Panc1 (cell line): ENCODE results near the gene CTDSP1. TPM values are rescaled to one million over a fixed set of nuclear protein-coding genes. Genes with fewer than 3 reads are reported as not detected.

Source experiments
- ATAC-seq: fragments of 200-7000 bp; cut with Tn5 transposase; 2 replicates; pipeline ENCODE4 v1.9.1; 2020; ENCODE audit warnings: mild to moderate bottlenecking, moderate library complexity
- BruUV-seq: library from RNA; stranded (reverse); fragments of 400-500 nt; replicated peaks from 2 replicates; lab custom pipeline; 2021; lab: Mats Ljungman, UMichigan
- CTCF ChIA-PET: fragments of 300-600 bp; sonication (Branson Sonifier 250); formaldehyde crosslinking; loops from one replicate; lab custom pipeline; 2022; ENCODE audit warnings: antibody characterized with exemption; lab: Charles Lee
- POLR2A ChIA-PET: fragments of 300-600 bp; sonication (Branson Sonifier 250); formaldehyde crosslinking; loops from one replicate; lab custom pipeline; 2022; ENCODE audit warnings: antibody characterized with exemption; lab: Charles Lee
- DNase-seq: peaks from one replicate; pipeline ENCODE4 v3.0.0-alpha.2; 2010; ENCODE audit warnings: low read depth, low spot score
- H3K27ac ChIP-seq: 2 replicates; pipeline ENCODE4 v1.5.1; 2011; ENCODE audit warnings: mild to moderate bottlenecking, low read length, inconsistent platforms
- H3K27me3 ChIP-seq: fragments of 200-500 bp; sonication (Bioruptor generic); 2 replicates; pipeline ENCODE4 v1.6.0; 2014; ENCODE audit warnings: low read length, inconsistent platforms; ENCODE audit not compliant: control insufficient read depth, insufficient read depth
- H3K36me3 ChIP-seq: fragments of 200-500 bp; sonication (Bioruptor generic); 2 replicates; pipeline ENCODE4 v1.5.1; 2014; ENCODE audit warnings: inconsistent platforms, mild to moderate bottlenecking, low read length, moderate library complexity; ENCODE audit not compliant: control insufficient read depth, insufficient read depth
- H3K4me1 ChIP-seq: 2 replicates; pipeline ENCODE4 v1.5.1; 2011; ENCODE audit warnings: inconsistent platforms, mild to moderate bottlenecking, low read length, moderate library complexity; ENCODE audit not compliant: control insufficient read depth, insufficient read depth
- H3K4me3 ChIP-seq, 2 experiments: 2 replicates each; pipeline ENCODE4 v1.5.1; 2011 to 2012; ENCODE audit warnings: low read depth in 2 of 2, low read length in 2 of 2, mild to moderate bottlenecking in 2 of 2, inconsistent platforms in 1 of 2, moderate library complexity in 1 of 2
- H3K9me3 ChIP-seq: fragments of 200-500 bp; sonication (Bioruptor generic); 2 replicates; pipeline ENCODE4 v1.5.1; 2014; ENCODE audit warnings: low read depth, mild to moderate bottlenecking, inconsistent platforms, low read length, moderate library complexity; ENCODE audit not compliant: control insufficient read depth, insufficient read depth
- CTCF ChIP-seq: fragments of 450-650 bp; IDR thresholded peaks from 2 replicates; pipeline ENCODE4 v1.5.1; 2017; ENCODE audit warnings: mild to moderate bottlenecking
- POLR2AphosphoS5 ChIP-seq: IDR thresholded peaks from 2 replicates; pipeline ENCODE4 v1.6.1; 2012; ENCODE audit warnings: mild to moderate bottlenecking, low read depth, low read length, moderate library complexity
- REST ChIP-seq, 2 experiments: IDR thresholded peaks; 2 replicates each; pipeline ENCODE4 v1.6.1; 2011 to 2012; ENCODE audit warnings: low read depth in 2 of 2, control low read depth in 1 of 2, low read length in 1 of 2, mild to moderate bottlenecking in 1 of 2, moderate library complexity in 1 of 2; ENCODE audit not compliant: insufficient read depth in 1 of 2
- SIN3A ChIP-seq: IDR thresholded peaks from 2 replicates; pipeline ENCODE4 v1.6.1; 2012; ENCODE audit warnings: low read depth, mild to moderate bottlenecking, low read length, moderate library complexity, borderline replicate concordance; ENCODE audit not compliant: insufficient read depth
- TCF7L2 ChIP-seq: IDR thresholded peaks from 2 replicates; pipeline ENCODE4 v1.6.1; 2011; ENCODE audit warnings: mild to moderate bottlenecking, low read depth, low read length, inconsistent platforms
- in situ Hi-C: cut with HindIII; loops from 2 replicates; pipeline ENCODE4 v1.10.0; 2016; ENCODE audit warnings: low sequenced_read_pairs, low pct_unique_long_range_greater_than_20kb
- intact Hi-C: fragments of 100-400 bp; cut with micrococcal nuclease; formaldehyde crosslinking; loops from one replicate; pipeline ENCODE4 v1.10.0; 2022; ENCODE audit not compliant: unreplicated experiment
- total RNA-seq: library from RNA; stranded (reverse); gene quantifications from one replicate; pipeline ENCODE4 v1.2.1, GENCODE V29; 2021; ENCODE audit not compliant: unreplicated experiment

CTDSP1 gene
- total RNA-seq, 1 experiment from 2014 or later: 128 TPM

DNA sequence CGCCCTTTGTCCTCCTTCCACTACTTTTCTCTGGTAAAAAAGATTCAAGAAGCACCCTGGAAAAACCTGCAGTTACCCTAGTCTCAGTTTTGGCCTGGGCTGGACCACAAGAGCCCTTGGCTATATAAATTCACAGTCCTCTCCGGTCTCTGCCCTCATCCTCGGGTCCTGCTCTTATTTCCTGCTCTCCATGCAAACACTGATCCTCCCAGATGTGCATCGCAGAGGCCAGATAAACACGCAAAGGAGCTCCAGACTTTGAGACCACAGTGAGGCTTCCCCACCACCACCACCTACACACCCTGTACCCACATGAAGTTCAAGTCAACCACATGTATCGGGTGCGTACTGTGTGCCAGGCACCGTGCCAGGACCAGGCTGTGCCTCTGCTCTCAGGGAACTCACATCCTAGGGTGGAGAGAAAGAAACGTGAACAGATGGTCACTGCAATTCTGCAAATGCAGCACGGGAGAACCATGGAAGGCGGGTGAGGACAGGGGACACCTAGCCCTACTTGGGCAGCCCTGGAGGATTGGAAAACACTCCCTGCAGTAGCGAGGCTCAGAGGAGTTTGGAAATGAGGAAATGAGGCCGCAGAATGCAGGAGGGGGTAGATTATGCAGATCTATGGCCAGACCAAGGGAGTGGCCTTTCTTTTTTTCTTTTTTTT is 7.4 kb downstream of the CTDSP1 start:
- POLR2A ChIA-PET: no interaction called here
- peak overlapping the region; percentile 95 for H3K27ac ChIP-seq
- in situ Hi-C loops (no loop called here), intact Hi-C loops (loop anchor here (5.0 kb wide), 1 partner anchor 55 kb away; no protein-coding TSS in a partner anchor)
- H3K27me3 ChIP-seq: no peaks in the 10 kb centered on the region
- DNase-seq (no peak), ATAC-seq (peak; percentile 13)
- peak overlapping the region; percentile 36 to 61 for H3K4me3 ChIP-seq
- peaks cover 44% of the 10 kb centered on the region for H3K4me1 ChIP-seq
- TF ChIP-seq REST (IDR thresholded peaks at IDR 0.05; ENCODE audit: insufficient read depth in 1 of 2, low read depth in 2 of 2, low read length in 1 of 2): no peak
- TF ChIP-seq POLR2AphosphoS5: no peak
- no peak for TF ChIP-seq CTCF
- no peak for TF ChIP-seq SIN3A
- no peak for TF ChIP-seq TCF7L2
- H3K9me3 ChIP-seq: no peaks in the 10 kb centered on the region
- CTCF ChIA-PET: no interaction called here
- BruUV-seq: no TSS peak
- no peaks in the 10 kb centered on the region; the same call in 1 of the 2 replicates for H3K36me3 ChIP-seq

DNA sequence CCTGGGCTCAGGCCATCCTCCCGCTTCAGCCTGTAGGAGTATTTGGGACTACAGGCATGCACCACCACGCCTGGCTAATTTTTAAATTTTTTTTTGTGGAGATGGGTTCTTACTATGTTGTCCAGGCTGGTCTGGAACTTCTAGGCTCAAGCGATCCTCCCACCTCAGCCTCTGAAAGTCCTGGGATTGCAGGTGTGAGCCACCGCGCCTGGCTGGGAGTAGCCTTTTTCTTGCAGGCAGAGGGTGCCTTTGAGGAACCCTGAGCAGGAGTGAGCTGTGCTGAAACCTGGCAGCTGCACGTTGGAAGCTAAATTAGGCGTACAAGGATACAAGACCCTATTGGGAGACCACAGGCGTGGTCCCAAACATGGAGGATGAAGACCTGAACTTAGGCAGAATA is 8.0 kb downstream of the CTDSP1 start:
- Histone ChIP-seq H3K4me1 (peaks cover 38% of the 10 kb centered on the region), H3K4me3 (no peak overlapping the region), H3K36me3 (no peaks in the 10 kb centered on the region), H3K27me3 (no peaks in the 10 kb centered on the region), H3K27ac (no peak overlapping the region), H3K9me3 (no peaks in the 10 kb centered on the region)
- BruUV-seq: no TSS peak
- CTCF ChIA-PET: interaction anchor here (0.6 kb wide), 2 partner anchors 10 to 136 kb away, joined by 3 to 6 read pairs; no protein-coding TSS in a partner anchor
- intact Hi-C loops: loop anchor here (5.0 kb wide), 1 partner anchor 55 kb away; no protein-coding TSS in a partner anchor
- in situ Hi-C loops: no loop called here
- POLR2A ChIA-PET: interaction anchor here (0.7 kb wide), 1 partner anchor 500 kb away, joined by 5 read pairs; no protein-coding TSS in a partner anchor
- no peak for ATAC-seq
- TF ChIP-seq SIN3A: no peak
- no peak for TF ChIP-seq REST (IDR thresholded peaks at IDR 0.05; ENCODE audit: insufficient read depth in 1 of 2, low read depth in 2 of 2, low read length in 1 of 2)
- TF ChIP-seq CTCF: no peak
- TF ChIP-seq POLR2AphosphoS5: no peak
- no peak for TF ChIP-seq TCF7L2
- no peak for DNase-seq
